Stimulated activated CD4-positive, alpha-beta T cell treated with anti-CD3 and anti-CD28 coated beads, Interleukin-2, amount 100 ng/mL, for 48 hours (primary cell): ENCODE measurements around the gene ASIC4.

Source experiments
- DNase-seq, 2 donors: peaks; one replicate each; pipeline ENCODE4 v3.0.0-alpha.2; 2020

The ASIC4 gene

DNA sequence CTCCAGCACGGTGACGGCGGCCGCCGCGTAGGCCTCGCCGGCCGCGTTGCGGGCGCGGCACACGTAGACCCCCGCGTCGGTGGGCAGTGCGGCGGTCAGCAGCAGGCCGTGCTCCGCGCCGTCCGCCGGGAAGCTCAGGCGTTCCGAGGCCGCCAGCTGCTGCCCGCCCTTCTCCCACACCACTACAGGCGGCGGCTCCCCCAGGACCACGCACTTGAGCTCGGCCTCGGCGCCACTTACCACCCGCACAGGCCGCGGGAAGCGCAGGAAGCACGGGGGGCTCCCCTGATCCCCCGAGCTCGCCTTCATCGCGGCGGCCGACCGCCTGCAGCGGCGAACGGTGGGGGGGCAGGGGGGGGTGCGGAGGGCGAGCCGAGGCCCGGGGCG lies 56.6 kb downstream of the ASIC4 start:
- no peak for DNase-seq

DNA sequence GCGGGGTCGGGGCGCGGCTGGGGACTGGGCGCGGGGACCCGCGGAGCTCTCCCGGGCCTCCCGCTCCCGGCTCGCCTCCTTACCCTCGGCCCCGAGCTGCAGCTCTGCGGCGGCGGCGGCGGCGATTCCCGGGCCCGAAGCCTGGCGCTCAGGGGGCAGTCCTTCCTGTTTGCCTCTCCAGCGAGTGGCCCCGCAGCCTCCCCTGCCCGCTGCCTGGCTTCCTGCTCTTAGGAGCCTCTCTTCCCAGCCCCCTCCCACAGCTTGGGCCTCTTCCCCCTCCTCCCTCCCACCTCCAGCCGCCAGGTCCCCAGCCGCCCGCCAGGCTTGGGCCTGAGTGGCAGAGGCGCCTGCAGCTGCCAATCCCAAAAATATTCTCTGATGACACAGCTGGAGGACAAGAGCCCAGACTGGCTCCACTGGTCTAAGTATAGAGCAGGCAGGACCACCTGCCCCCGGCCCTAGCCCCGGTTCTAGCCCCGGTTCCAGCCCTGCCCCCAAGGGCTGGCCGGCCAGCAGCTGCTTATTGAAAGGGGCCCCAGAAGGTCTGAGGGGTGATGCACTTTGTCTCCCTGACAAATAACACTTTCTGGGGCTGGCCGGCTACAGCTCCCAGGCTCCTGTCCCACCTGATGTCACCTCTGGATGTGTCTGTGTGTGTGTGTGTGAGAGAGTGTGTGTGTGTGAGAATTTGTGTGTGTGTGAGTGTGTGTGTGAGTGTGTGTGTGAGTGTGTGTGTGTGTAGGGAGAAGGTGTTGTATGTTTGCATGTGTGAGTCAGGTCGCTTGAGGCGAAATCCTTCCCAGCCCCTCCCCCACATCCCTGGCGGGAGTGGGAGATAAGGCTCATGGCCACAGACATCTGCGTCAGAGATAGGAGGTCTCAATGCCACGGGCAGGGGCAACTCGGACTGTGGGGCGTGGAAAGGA lies 57.3 kb downstream of the ASIC4 start, which contains the start of gene OBSL1:
Gene OBSL1 (minus strand): TSS at position 229 of the 926 bp plus-strand sequence. CDS start 307 bp downstream, outside the sequence.
- peak in 1 of 2 donors; percentile 10 for DNase-seq

DNA sequence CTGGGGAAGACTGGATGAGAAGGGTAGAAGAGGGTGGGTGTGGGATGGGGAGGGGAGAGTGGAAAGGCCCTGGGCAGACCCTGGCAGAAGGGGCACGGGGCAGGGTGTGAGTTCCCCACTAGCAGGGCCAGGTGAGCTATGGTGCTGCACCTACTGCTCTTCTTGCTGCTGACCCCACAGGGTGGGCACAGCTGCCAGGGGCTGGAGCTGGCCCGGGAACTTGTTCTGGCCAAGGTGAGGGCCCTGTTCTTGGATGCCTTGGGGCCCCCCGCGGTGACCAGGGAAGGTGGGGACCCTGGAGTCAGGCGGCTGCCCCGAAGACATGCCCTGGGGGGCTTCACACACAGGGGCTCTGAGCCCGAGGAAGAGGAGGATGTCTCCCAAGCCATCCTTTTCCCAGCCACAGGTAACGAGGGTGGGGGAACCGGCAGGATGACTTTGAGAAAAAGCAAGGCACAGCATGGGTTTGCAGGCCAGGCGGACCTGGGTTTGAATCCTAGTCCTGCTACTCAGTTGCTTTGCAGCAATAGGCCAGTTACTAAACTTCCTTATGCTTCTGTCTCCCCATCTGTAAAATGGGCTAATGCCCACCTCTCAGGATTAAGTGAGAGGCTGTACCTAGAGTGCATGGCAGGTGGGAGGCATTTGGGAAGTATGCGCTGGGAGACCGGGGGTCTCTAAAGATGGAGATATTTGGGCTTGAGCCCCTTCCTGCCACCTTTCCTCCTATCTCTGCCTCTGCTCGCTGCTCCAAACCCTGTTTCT lies 58.1 kb downstream of the ASIC4 start, which contains the start of gene INHA:
Gene INHA (plus strand): TSS at position 74 of the 765 bp plus-strand sequence. CDS start 65 bp downstream, at position 139.
- DNase-seq: no peak

DNA sequence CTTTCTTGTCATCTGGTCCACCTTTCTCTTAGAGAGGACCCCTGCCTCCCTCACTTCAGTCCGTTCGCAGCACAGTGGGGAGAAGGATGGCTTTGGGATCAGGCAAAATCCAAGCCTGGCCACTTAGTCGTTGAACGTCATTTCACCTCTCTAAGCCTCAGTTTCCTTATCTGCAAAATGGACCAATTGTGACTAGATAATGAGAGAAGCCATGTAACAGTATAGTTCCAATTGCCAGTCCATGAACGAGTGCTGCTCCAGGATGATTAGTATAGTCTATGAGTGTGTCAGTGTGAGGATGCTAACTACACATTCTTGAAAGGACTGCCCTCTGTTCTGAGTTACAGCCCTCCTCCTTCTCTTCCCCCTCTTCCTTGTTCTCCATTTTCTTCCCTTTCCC lies 58.9 kb downstream of the ASIC4 start:
- no peak for DNase-seq

DNA sequence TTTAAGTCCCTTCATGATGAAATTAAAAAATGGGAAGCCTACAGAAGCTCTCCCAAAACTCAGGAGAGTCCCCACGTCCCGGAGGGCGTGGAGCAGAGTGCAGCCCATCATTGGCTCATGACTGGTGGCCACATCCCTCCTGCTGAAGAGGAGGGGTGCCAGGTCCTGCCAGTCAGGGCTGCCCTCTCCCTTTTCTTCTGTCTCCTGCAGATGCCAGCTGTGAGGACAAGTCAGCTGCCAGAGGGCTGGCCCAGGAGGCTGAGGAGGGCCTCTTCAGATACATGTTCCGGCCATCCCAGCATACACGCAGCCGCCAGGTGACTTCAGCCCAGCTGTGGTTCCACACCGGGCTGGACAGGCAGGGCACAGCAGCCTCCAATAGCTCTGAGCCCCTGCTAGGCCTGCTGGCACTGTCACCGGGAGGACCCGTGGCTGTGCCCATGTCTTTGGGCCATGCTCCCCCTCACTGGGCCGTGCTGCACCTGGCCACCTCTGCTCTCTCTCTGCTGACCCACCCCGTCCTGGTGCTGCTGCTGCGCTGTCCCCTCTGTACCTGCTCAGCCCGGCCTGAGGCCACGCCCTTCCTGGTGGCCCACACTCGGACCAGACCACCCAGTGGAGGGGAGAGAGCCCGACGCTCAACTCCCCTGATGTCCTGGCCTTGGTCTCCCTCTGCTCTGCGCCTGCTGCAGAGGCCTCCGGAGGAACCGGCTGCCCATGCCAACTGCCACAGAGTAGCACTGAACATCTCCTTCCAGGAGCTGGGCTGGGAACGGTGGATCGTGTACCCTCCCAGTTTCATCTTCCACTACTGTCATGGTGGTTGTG lies 60.4 kb downstream of the ASIC4 start:
- DNase-seq: no peak

DNA sequence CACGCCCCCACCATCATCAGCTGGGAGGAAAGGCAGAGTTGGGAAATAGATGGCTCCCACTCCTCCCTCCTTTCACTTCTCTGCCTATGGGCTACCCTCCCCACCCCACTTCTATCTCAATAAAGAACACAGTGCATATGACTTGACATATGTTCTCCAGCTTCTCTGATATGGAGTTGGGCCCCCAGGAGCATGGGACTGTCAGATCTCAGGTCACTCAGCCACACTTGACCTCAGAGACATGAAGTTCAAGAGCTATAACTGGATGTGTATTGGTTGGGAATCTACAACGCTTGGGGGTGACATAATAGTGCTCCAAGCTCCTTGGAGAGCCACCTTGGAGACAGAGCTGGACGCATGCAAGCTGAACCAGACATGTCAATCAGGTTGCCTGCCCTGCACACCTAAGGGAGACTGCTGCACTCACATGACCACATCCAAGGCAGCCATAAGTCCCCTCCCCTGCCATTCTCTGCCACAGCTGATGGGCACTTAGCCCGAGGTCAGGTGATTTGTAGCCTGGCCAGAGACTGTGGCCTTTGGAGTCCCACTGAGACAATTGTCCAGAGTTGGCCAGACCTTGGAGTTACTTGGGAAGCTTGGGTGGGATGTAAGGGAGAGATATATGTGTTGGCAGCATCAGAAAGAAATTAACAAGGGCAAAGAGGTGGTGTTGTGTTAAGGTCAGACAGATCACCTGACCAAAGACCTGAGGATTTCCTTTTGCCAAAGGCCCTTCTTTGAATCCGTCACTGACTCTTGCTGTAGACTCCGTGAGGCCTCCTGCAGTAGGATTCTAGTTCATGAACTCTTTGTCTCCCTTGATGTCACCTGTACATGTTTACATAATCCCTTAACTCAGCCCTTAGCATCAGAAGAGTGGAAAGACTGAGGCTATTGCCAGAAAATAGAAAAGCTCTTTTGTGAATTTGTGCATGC lies 61.6 kb downstream of the ASIC4 start:
- DNase-seq: no peak

DNA sequence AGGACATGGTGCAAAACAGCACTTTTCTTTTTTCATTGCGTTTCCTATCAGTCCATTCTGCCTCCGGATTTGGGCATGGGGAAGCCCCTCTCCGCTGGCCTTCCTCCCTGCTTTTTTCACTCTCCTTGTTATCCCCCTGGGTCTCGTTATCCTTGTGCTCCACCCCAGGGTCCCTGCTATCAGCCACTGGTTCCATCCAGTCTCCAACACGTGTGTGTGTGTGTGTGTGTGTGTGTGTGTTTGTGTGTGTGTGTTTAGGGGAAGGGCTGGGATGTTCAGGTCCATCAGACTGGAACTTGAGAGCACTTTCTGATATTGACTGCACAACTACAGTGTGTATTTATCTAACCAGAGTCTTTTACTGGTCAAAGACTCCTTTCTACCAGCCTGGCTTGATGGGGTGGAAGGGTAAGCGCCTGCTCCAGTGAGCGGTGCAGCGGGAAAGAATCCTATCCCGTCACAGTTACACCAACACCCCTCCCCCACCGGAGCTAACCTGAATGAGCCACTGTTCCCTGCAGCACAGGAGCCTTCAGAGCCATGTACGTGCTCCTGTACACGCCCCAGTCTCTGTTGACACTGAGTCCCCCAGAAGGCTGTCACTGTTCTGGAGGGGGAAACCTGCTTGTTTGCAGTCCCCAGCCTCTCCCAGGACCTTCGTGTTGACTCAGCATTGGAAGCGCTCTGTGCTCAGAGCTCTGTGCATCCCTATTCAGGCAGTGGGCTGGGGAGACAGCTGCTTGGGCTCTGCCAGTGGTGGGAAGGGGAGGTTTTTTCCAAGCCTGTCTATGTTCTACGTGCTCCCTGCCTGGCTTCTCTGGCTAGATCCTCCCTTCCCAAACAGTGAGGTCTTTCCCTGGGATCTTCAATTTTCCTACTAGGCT lies 62.5 kb downstream of the ASIC4 start:
- no peak for DNase-seq

DNA sequence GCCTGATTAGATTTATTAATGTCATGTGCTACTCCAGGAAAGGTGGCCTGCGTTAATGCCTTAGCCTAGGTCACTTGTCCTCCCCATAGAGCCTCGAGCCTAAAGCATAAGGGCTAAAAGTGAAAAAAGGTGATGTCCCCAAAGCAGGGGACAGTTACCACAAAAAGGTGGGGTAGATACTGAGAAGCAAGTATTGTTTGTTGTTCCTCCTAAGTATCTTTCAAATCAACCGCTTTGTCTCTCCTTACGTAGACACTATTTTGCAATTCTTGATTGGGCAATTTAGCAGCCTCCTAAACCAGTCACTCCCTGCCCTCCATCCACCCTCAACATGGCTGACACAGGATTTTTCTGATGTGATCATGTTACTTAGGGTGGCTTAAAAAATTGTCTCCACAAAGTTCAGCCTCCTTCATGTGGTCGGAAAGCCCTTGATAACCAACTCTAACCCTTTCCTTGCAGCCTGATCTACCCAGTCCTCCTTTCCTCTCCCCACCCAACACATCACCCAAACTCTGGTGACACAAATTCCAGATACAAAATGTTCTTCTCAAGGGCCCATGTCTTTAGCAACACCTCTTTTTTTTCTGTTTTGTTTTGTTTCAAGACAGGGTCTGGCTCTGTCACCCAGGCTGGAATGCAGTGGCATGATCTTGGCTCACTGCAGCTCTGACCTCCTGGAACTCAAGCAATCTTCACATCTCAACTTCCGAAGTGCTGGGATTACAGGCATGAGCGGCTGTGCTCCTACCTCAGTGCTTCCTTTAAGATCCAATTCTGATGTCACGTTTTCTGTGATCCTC lies 64.7 kb downstream of the ASIC4 start:
- no peak for DNase-seq

DNA sequence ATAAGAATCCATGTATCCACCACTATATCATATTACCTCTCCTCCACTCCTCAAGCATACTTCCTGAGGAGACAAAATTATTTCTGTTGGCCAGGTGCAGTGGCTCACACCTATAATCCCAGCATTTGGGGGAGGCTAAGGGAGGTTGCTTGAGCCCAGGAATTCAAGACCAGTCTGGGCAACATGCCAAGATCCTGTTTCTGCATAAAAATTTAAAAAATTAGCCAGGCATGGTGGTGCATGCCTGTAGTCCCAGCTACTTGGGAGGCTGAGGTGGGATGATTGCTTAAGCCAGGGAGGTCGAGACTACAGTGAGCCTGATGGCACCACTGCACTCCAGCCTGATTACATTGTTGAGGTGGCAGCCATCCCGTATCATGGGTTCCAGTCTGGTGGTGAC lies 67.1 kb downstream of the ASIC4 start:
- DNase-seq: no peak
